DND-41 (cell line): ENCODE results near the gene KIF26A.

Source experiments
- ATAC-seq: fragments of 200-7000 bp; cut with Tn5 transposase; 3 replicates; pipeline ENCODE4 v1.9.1; 2021; ENCODE audit warnings: low read depth; ENCODE audit not compliant: insufficient read depth
- DNase-seq: peaks from one replicate; pipeline ENCODE4 v3.0.0-alpha.2; 2020
- H2AFZ ChIP-seq: 2 replicates; pipeline ENCODE4 v1.6.0; 2012; ENCODE audit warnings: low read depth, low read length
- H3K27ac ChIP-seq: 2 replicates; pipeline ENCODE4 v1.5.1; 2012; ENCODE audit warnings: low read length, inconsistent platforms
- H3K27me3 ChIP-seq: fragments of 200-600 bp; sonication (generic); 2 replicates; pipeline ENCODE4 v1.6.0; 2012; ENCODE audit warnings: low read length, mild to moderate bottlenecking, inconsistent platforms; ENCODE audit not compliant: insufficient read depth, poor library complexity
- H3K36me3 ChIP-seq: 2 replicates; pipeline ENCODE4 v1.5.1; 2012; ENCODE audit warnings: low read length, inconsistent platforms; ENCODE audit not compliant: insufficient read depth
- H3K4me1 ChIP-seq: 2 replicates; pipeline ENCODE4 v1.5.1; 2012; ENCODE audit warnings: mild to moderate bottlenecking, low read length; ENCODE audit not compliant: insufficient read depth
- H3K4me2 ChIP-seq: 2 replicates; pipeline ENCODE4 v1.6.0; 2012; ENCODE audit warnings: mild to moderate bottlenecking, moderate library complexity, low read length, inconsistent platforms; ENCODE audit not compliant: insufficient read depth
- H3K4me3 ChIP-seq, 2 experiments: fragments of 200-600 bp in 1 of 2; shearing (Covaris generic) in 1 of 2; 2 replicates each; pipeline ENCODE4 v1.5.1; 2012 to 2016; ENCODE audit warnings: inconsistent platforms in 2 of 2, low read length in 2 of 2, mild to moderate bottlenecking in 2 of 2, low read depth in 1 of 2, moderate library complexity in 1 of 2
- H3K79me2 ChIP-seq: 2 replicates; pipeline ENCODE4 v1.6.0; 2012; ENCODE audit warnings: low read length, inconsistent platforms; ENCODE audit not compliant: insufficient read depth
- H3K9ac ChIP-seq: 2 replicates; pipeline ENCODE4 v1.6.0; 2012; ENCODE audit warnings: low read depth, mild to moderate bottlenecking, inconsistent platforms, low read length, moderate library complexity
- H3K9me3 ChIP-seq: 2 replicates; pipeline ENCODE4 v1.5.1; 2012; ENCODE audit warnings: low read length, moderate library complexity, mild to moderate bottlenecking, inconsistent platforms; ENCODE audit not compliant: insufficient read depth, severe bottlenecking
- H4K20me1 ChIP-seq: 2 replicates; pipeline ENCODE4 v1.6.0; 2012; ENCODE audit warnings: low read length; ENCODE audit not compliant: insufficient read depth
- EZH2 ChIP-seq: IDR thresholded peaks from 3 replicates; pipeline ENCODE4 v1.6.1; 2012; ENCODE audit warnings: borderline replicate concordance, low read depth, mild to moderate bottlenecking, moderate library complexity, low read length, inconsistent platforms; ENCODE audit not compliant: severe bottlenecking
- TF ChIP-seq, protein P1 (sequence below): IDR thresholded peaks from 2 replicates; pipeline ENCODE4 v1.5.1; 2012; ENCODE audit warnings: borderline replicate concordance, low read length, moderate library complexity, mild to moderate bottlenecking; ENCODE audit not compliant: poor library complexity, severe bottlenecking; ENCODE audit errors: extremely low read depth

KIF26A gene

DNA sequence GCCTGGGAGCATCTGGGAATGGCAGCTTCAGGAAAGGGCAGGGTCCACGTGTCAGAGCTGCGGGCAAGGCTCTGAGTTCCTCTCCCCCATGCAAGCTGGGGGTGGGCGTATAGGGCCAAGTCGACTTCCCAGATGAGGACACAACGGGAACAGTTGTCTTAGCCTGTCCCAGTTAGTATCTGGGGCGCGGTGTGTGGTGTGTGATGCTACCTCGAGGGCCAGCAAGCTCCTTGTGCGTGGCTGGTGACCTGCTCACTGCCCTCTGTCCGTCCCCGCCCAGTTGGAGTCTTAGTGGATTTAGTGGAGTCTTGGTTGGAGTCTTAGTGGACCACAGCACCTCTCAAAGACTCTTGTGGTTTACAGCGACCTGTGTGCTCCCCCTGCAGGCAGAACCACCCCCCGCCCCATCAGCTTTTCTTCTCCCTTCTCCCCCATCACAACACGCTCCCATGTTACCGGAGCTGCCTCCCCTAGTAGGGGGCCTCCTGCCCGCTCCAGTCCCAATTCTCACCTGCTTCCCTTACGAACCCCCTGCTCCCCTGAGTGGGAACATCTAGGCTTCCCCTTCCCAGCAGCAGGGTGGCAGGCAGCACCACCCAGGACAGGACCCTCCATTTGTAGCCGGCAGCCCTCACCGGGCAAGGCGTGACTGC is 44.2 kb upstream of the KIF26A start:
- H3K27ac ChIP-seq, result no peak overlapping the region
- H4K20me1 ChIP-seq, result no peaks in the 10 kb centered on the region; the same call in 1 of the 2 replicates
- H3K4me2 ChIP-seq, result no peak overlapping the region
- ATAC-seq (no peak), DNase-seq (no peak)
- H3K36me3 ChIP-seq, result no peaks in the 10 kb centered on the region
- no peak overlapping the region for H3K4me3 ChIP-seq
- no peak for TF ChIP-seq EZH2
- TF ChIP-seq, protein P1, sequence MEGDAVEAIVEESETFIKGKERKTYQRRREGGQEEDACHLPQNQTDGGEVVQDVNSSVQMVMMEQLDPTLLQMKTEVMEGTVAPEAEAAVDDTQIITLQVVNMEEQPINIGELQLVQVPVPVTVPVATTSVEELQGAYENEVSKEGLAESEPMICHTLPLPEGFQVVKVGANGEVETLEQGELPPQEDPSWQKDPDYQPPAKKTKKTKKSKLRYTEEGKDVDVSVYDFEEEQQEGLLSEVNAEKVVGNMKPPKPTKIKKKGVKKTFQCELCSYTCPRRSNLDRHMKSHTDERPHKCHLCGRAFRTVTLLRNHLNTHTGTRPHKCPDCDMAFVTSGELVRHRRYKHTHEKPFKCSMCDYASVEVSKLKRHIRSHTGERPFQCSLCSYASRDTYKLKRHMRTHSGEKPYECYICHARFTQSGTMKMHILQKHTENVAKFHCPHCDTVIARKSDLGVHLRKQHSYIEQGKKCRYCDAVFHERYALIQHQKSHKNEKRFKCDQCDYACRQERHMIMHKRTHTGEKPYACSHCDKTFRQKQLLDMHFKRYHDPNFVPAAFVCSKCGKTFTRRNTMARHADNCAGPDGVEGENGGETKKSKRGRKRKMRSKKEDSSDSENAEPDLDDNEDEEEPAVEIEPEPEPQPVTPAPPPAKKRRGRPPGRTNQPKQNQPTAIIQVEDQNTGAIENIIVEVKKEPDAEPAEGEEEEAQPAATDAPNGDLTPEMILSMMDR, result no peak
- no peaks in the 10 kb centered on the region for H3K27me3 ChIP-seq
- H3K4me1 ChIP-seq, result no peaks in the 10 kb centered on the region
- no peaks in the 10 kb centered on the region for H3K79me2 ChIP-seq
- H2AFZ ChIP-seq, result no peak overlapping the region
- no peaks in the 10 kb centered on the region for H3K9me3 ChIP-seq
- no peak overlapping the region for H3K9ac ChIP-seq

DNA sequence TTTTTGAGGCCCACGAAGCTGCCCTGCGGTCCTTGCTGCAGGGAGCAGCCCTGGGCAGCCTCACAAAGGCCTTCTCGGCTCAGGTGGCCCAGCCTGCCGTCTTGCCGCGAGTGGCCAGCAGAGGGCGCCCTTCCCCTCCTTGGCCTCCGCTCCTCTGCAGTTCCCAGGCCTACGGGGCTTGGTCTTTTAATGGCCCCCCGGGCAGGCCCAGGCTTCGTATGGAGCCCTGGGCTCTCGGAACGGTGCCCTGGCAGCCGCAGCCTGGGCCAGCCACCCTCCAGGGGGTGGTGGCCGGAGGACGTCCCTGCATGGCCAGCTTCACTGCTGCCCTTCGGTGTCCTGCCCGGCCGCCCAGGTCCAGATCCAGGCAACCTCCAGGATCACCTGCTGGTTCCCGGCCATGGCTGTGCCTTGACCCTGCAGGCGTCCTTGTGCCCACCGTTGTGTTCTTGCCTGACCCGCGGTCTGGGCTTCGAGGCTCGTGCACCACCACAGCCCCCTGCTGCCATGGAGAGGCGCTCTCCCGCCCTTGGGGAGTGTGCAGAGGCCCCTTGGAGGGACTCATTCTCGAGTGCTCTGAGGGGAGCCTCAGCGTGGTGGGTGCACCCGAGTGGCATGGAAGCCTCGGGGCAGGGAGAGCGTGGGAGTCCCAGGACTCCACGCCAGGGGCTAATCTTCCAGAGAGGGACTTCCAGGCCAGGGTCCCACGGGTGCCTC is 43.5 kb upstream of the KIF26A start:
- Histone ChIP-seq H3K4me3 (no peak overlapping the region), H3K9ac (no peak overlapping the region)
- peak; percentile 69 for DNase-seq

DNA sequence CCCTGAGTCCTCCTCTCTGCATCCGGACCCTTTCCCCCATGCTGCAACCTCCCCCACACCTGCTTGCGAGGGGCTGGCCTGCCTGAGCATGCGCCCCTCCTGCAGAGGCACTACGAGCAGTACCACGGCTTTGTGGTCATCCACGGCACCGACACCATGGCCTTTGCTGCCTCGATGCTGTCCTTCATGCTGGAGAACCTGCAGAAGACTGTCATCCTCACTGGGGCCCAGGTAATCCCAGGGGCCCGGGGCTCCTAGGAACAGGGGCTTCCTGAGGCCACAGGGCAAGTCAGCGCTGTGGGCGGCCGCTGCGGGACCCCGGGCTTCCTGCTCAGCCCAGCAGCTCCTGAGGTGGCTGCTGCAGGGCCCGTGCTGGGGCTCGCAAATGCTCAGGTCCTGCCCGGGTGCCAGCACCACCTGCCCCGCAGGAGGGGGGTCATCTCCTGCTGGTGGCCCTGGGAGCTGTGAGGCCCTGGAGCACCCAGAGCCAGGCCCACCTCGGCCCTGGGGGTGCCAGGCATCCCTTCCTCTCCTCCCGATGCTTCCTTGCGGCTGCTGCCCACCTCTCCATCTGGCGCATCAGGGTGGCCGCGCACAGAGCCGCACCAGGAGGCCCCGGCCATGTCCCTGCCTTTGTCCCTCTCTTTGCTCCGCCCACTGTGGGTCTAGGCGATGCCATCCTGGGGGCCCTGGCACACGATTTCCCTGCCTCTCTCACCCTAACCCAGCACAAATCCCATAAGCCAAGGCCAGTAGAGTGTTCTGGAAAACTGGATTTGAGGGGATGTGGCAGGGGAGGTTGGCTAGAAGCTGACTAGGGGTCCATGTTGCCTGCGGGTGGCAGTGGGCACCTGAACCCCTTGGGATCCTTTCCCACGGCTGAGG is 42.7 kb upstream of the KIF26A start:
- H3K79me2 ChIP-seq, result no peaks in the 10 kb centered on the region
- no peak for TF ChIP-seq EZH2
- TF ChIP-seq, protein P1, result no peak
- no peak overlapping the region for H2AFZ ChIP-seq
- DNase-seq (no peak), ATAC-seq (no peak)
- H3K9ac ChIP-seq, result no peak overlapping the region
- H3K36me3 ChIP-seq, result no peaks in the 10 kb centered on the region
- no peaks in the 10 kb centered on the region for H3K27me3 ChIP-seq
- no peak overlapping the region for H3K4me2 ChIP-seq
- H3K4me3 ChIP-seq, result no peak overlapping the region
- H3K27ac ChIP-seq, result no peak overlapping the region
- no peaks in the 10 kb centered on the region for H3K4me1 ChIP-seq
- H4K20me1 ChIP-seq, result no peaks in the 10 kb centered on the region; the same call in 1 of the 2 replicates
- H3K9me3 ChIP-seq, result no peaks in the 10 kb centered on the region

More for the DNA sequence above, 43.5 kb upstream of the KIF26A start:
- peak; percentile 86 for ATAC-seq
- Histone ChIP-seq H4K20me1 (no peaks in the 10 kb centered on the region; the same call in 1 of the 2 replicates), H3K36me3 (no peaks in the 10 kb centered on the region), H2AFZ (no peak overlapping the region), H3K27ac (no peak overlapping the region), H3K9me3 (no peaks in the 10 kb centered on the region), H3K4me1 (no peaks in the 10 kb centered on the region), H3K27me3 (no peaks in the 10 kb centered on the region), H3K79me2 (no peaks in the 10 kb centered on the region), H3K4me2 (no peak overlapping the region)
- no peak for TF ChIP-seq EZH2
- TF ChIP-seq, protein P1, result peak; percentile 93
